PC-3 (cell line): ENCODE data around the gene CPN2. TPM values are rescaled to one million over a fixed set of nuclear protein-coding genes. Genes with fewer than 3 reads are reported as not detected.

ENCODE experiments used
- ATAC-seq: fragments of 200-7000 bp; cut with Tn5 transposase; 2 replicates; pipeline ENCODE4 v1.9.1; 2020; ENCODE audit warnings: mild to moderate bottlenecking, moderate library complexity
- BruUV-seq: library from RNA; stranded (reverse); fragments of 400-500 nt; replicated peaks from 2 replicates; lab custom pipeline; 2021; lab: Mats Ljungman, UMichigan
- CTCF ChIA-PET: fragments of 300-600 bp; sonication (Branson Sonifier 250); formaldehyde crosslinking; loops from one replicate; lab custom pipeline; 2022; ENCODE audit warnings: antibody characterized with exemption; lab: Charles Lee
- POLR2A ChIA-PET: fragments of 300-600 bp; sonication (Branson Sonifier 250); formaldehyde crosslinking; loops from one replicate; lab custom pipeline; 2022; ENCODE audit warnings: antibody characterized with exemption; ENCODE audit not compliant: unreplicated experiment; lab: Charles Lee
- DNase-seq: peaks from one replicate; pipeline ENCODE4 v3.0.0-alpha.2; 2015
- H2AFZ ChIP-seq: fragments of 300-600 bp; sonication (generic); 2 replicates; pipeline ENCODE4 v1.6.0; 2016; ENCODE audit warnings: antibody characterized with exemption, low read length
- H3F3A ChIP-seq: fragments of 300-600 bp; sonication (generic); one replicate; pipeline ENCODE4 v1.6.0; 2017; ENCODE audit warnings: antibody characterized with exemption, low read length, control low read depth, mild to moderate bottlenecking; ENCODE audit not compliant: unreplicated experiment
- H3K27ac ChIP-seq: fragments of 300-600 bp; sonication (generic); 2 replicates; pipeline ENCODE4 v1.5.1; 2016; ENCODE audit warnings: mild to moderate bottlenecking, low read length
- H3K27me3 ChIP-seq: fragments of 300-600 bp; sonication (generic); 2 replicates; pipeline ENCODE4 v1.6.1; 2016; ENCODE audit warnings: low read length, mixed read lengths
- H3K36me3 ChIP-seq: fragments of 300-600 bp; sonication (generic); 2 replicates; pipeline ENCODE4 v1.6.1; 2016; ENCODE audit warnings: low read depth, mixed run types, low read length, mixed read lengths
- H3K4me1 ChIP-seq: fragments of 300-600 bp; sonication (generic); 2 replicates; pipeline ENCODE4 v1.5.1; 2016; ENCODE audit warnings: low read length; ENCODE audit not compliant: insufficient read depth
- H3K4me2 ChIP-seq: fragments of 300-600 bp; sonication (generic); 2 replicates; pipeline ENCODE4 v1.6.0; 2016; ENCODE audit warnings: low read length
- H3K4me3 ChIP-seq: fragments of 300-600 bp; sonication (generic); 2 replicates; pipeline ENCODE4 v1.5.1; 2016; ENCODE audit warnings: mild to moderate bottlenecking, low read length, mixed read lengths
- H3K79me2 ChIP-seq: fragments of 300-600 bp; sonication (generic); 2 replicates; pipeline ENCODE4 v1.6.1; 2017; ENCODE audit warnings: low read length, mixed read lengths
- H3K9ac ChIP-seq: fragments of 300-600 bp; sonication (generic); 2 replicates; pipeline ENCODE4 v1.6.0; 2016; ENCODE audit warnings: mild to moderate bottlenecking, low read length
- H3K9me2 ChIP-seq: fragments of 300-600 bp; sonication (generic); replicated peaks from 2 replicates; pipeline ENCODE4 v1.6.1; 2016; ENCODE audit warnings: mixed run types, low read length, mixed read lengths
- H3K9me3 ChIP-seq: fragments of 300-600 bp; sonication (generic); 2 replicates; pipeline ENCODE4 v1.6.1; 2016; ENCODE audit warnings: low read length, mixed read lengths
- H4K20me1 ChIP-seq: fragments of 300-600 bp; sonication (generic); 2 replicates; pipeline ENCODE4 v1.6.1; 2016; ENCODE audit warnings: low read length, mixed read lengths
- EZH2 ChIP-seq: fragments of 300-600 bp; sonication (generic); IDR thresholded peaks from one replicate; pipeline ENCODE4 v1.6.1; 2017; ENCODE audit warnings: antibody characterized with exemption, mild to moderate bottlenecking, low read length; ENCODE audit not compliant: unreplicated experiment
- EZH2phosphoT487 ChIP-seq: fragments of 300-600 bp; sonication (generic); IDR thresholded peaks from 2 replicates; pipeline ENCODE4 v1.6.1; 2018; ENCODE audit warnings: mild to moderate bottlenecking, antibody characterized with exemption, low read length, borderline replicate concordance
- intact Hi-C: fragments of 100-400 bp; cut with micrococcal nuclease; formaldehyde crosslinking; loops from 2 replicates; pipeline ENCODE4 v1.9.0; 2023
- total RNA-seq: library from RNA; depleted of rRNA; stranded (reverse); fragments of >200 nt; gene quantifications from 2 replicates; pipeline ENCODE4 v1.2.3, GENCODE V29; 2014
- TF ChIP-seq, protein P1 (sequence below): fragments of 300-600 bp; sonication (generic); conservative IDR thresholded peaks from 2 replicates; pipeline ENCODE4 v1.5.1; 2017; ENCODE audit warnings: antibody characterized with exemption, low read depth, mild to moderate bottlenecking, low read length

The CPN2 gene
- total RNA-seq, 1 experiment from 2014 or later = 0.07 TPM

DNA sequence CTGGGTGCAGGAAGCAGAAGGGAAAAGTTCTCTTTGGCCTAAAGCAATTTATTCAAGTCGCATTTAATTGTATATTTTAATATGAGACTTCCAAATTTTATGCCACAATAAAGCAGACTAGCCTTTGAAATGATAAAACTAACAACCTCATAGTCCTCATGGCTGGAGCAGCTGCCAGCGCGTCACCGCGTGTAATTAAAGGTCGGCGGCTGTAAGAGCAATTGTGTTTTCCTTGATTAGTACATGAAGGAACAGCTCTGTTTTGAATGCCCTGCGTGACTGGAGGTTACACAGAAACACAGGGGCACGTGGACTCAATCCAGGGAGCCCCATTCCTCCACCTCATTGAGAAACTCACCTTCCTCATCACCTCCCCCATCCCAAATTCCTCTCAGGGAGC lies 28.5 kb upstream of the CPN2 start:
- no TSS peak for BruUV-seq
- Histone ChIP-seq H3K27ac (no peak overlapping the region), H3K9ac (no peak overlapping the region), H3K4me3 (no peak overlapping the region), H3K27me3 (no peaks in the 10 kb centered on the region), H3K9me2 (no peaks in the 10 kb centered on the region), H3K79me2 (no peaks in the 10 kb centered on the region), H2AFZ (no peak overlapping the region), H4K20me1 (no peaks in the 10 kb centered on the region), H3F3A (no peaks in the 10 kb centered on the region), H3K9me3 (no peaks in the 10 kb centered on the region), H3K4me2 (no peak overlapping the region), H3K36me3 (no peaks in the 10 kb centered on the region), H3K4me1 (0 out of 2 replicates have a peak, but pooled peaks cover 3% of the 10 kb centered on the region)
- CTCF ChIA-PET = no interaction called here
- DNase-seq (no peak), ATAC-seq (no peak)
- POLR2A ChIA-PET = no interaction called here
- intact Hi-C loops = no loop called here
- no peak for TF ChIP-seq EZH2phosphoT487
- TF ChIP-seq, protein P1, sequence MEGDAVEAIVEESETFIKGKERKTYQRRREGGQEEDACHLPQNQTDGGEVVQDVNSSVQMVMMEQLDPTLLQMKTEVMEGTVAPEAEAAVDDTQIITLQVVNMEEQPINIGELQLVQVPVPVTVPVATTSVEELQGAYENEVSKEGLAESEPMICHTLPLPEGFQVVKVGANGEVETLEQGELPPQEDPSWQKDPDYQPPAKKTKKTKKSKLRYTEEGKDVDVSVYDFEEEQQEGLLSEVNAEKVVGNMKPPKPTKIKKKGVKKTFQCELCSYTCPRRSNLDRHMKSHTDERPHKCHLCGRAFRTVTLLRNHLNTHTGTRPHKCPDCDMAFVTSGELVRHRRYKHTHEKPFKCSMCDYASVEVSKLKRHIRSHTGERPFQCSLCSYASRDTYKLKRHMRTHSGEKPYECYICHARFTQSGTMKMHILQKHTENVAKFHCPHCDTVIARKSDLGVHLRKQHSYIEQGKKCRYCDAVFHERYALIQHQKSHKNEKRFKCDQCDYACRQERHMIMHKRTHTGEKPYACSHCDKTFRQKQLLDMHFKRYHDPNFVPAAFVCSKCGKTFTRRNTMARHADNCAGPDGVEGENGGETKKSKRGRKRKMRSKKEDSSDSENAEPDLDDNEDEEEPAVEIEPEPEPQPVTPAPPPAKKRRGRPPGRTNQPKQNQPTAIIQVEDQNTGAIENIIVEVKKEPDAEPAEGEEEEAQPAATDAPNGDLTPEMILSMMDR = no peak

GRCh38 chr3:194379231-194379630 lies 28.1 kb upstream of the CPN2 start:
- no peaks in the 10 kb centered on the region for H3K9me3 ChIP-seq
- H3K9ac ChIP-seq = no peak overlapping the region
- H3K4me1 ChIP-seq = 0 out of 2 replicates have a peak, but pooled peaks cover 3% of the 10 kb centered on the region
- H3F3A ChIP-seq = no peaks in the 10 kb centered on the region
- TF ChIP-seq EZH2phosphoT487 = no peak
- TF ChIP-seq, protein P1 = no peak
- no peak for TF ChIP-seq EZH2
- CTCF ChIA-PET = no interaction called here
- no TSS peak for BruUV-seq
- intact Hi-C loops = no loop called here
- no peaks in the 10 kb centered on the region for H3K36me3 ChIP-seq
- H4K20me1 ChIP-seq = no peaks in the 10 kb centered on the region
- no peak overlapping the region for H2AFZ ChIP-seq
- no peak overlapping the region for H3K27ac ChIP-seq
- ATAC-seq (no peak), DNase-seq (no peak)
- no peaks in the 10 kb centered on the region for H3K27me3 ChIP-seq
- H3K4me2 ChIP-seq = no peak overlapping the region
- no peaks in the 10 kb centered on the region for H3K79me2 ChIP-seq
- POLR2A ChIA-PET = no interaction called here
- no peaks in the 10 kb centered on the region for H3K9me2 ChIP-seq
- H3K4me3 ChIP-seq = no peak overlapping the region

- H3K9me2 ChIP-seq = no peaks in the 10 kb centered on the region
- 0 out of 2 replicates have a peak, but pooled peaks cover 3% of the 10 kb centered on the region for H3K4me1 ChIP-seq
- no peak overlapping the region for H3K9ac ChIP-seq
- POLR2A ChIA-PET = no interaction called here
- H3K27me3 ChIP-seq = no peaks in the 10 kb centered on the region
- H4K20me1 ChIP-seq = no peaks in the 10 kb centered on the region
- no peak overlapping the region for H2AFZ ChIP-seq
- TF ChIP-seq EZH2 (no peak), EZH2phosphoT487 (no peak)
- TF ChIP-seq, protein P1 = no peak
- CTCF ChIA-PET = no interaction called here
- H3K4me3 ChIP-seq = no peak overlapping the region
- H3K27ac ChIP-seq = no peak overlapping the region
- H3F3A ChIP-seq = no peaks in the 10 kb centered on the region
- intact Hi-C loops = no loop called here
- H3K79me2 ChIP-seq = no peaks in the 10 kb centered on the region
- BruUV-seq = no TSS peak
- no peak overlapping the region for H3K4me2 ChIP-seq
- no peaks in the 10 kb centered on the region for H3K9me3 ChIP-seq
- no peak for DNase-seq
- no peak for ATAC-seq
- H3K36me3 ChIP-seq = no peaks in the 10 kb centered on the region
Measured at GRCh38 chr3:194377708-194378107, 26.6 kb upstream of the CPN2 start.
